GM12875 (cell line): Measurements from ENCODE around the gene CELF5.
"Not testable (repeated sequence)": the region's sequence is repeated elsewhere in the genome, so short reads cannot be mapped to it uniquely, and the experiment has no call there.

Experiments
- H3K4me3 ChIP-seq: one replicate; pipeline ENCODE4 v1.5.1; 2011; ENCODE audit warnings: low read depth, low read length, control low read depth
- TF ChIP-seq, protein P1 (sequence below): IDR thresholded peaks from 2 replicates; pipeline ENCODE4 v1.5.1; 2011; ENCODE audit warnings: low read depth, mild to moderate bottlenecking, control low read depth, inconsistent platforms, low read length, moderate library complexity, borderline replicate concordance; ENCODE audit not compliant: insufficient read depth

Gene CELF5

DNA sequence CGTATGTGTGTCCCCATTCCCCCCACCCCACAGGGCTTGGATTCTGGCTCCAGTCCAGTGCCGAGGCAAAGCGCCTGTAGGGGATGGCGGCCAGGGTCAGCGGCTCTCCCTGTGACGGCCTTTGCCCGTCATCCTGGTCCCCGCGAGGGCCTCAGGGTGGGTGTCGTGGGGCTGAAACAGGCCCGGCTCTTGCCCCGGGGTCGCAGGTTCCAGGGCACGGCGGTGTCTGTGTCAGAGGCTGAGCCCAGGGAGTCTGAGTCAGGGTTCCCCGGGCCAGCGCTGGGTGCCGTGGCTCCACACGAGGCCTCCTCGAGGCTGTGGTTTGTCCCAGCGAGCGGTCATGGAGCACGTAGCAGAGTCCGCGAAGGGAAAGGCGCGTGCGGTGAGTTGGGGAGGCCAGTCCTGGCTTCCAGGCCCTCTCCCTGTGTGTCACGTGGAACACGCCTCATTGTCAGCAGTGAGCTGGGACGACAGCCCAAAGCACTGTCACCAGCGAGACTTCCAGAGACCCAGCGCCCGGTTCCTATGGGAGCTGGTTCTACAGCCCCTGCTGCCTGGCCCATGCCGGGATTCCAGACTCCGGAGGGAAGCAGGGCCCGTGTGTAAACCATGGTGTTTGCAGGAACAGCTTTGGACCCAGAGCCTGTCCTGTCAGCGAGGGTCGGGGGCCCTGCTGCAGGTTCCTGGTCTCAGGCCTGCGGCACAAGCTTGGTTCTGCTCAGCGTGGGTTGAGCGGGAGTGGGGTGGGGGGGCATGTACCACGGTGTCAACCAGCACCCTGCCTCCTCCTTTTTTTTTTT, 25.4 kb upstream of the CELF5 start:
- TF ChIP-seq, protein P1, sequence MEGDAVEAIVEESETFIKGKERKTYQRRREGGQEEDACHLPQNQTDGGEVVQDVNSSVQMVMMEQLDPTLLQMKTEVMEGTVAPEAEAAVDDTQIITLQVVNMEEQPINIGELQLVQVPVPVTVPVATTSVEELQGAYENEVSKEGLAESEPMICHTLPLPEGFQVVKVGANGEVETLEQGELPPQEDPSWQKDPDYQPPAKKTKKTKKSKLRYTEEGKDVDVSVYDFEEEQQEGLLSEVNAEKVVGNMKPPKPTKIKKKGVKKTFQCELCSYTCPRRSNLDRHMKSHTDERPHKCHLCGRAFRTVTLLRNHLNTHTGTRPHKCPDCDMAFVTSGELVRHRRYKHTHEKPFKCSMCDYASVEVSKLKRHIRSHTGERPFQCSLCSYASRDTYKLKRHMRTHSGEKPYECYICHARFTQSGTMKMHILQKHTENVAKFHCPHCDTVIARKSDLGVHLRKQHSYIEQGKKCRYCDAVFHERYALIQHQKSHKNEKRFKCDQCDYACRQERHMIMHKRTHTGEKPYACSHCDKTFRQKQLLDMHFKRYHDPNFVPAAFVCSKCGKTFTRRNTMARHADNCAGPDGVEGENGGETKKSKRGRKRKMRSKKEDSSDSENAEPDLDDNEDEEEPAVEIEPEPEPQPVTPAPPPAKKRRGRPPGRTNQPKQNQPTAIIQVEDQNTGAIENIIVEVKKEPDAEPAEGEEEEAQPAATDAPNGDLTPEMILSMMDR: no peak
- H3K4me3 ChIP-seq: no peak overlapping the region

DNA sequence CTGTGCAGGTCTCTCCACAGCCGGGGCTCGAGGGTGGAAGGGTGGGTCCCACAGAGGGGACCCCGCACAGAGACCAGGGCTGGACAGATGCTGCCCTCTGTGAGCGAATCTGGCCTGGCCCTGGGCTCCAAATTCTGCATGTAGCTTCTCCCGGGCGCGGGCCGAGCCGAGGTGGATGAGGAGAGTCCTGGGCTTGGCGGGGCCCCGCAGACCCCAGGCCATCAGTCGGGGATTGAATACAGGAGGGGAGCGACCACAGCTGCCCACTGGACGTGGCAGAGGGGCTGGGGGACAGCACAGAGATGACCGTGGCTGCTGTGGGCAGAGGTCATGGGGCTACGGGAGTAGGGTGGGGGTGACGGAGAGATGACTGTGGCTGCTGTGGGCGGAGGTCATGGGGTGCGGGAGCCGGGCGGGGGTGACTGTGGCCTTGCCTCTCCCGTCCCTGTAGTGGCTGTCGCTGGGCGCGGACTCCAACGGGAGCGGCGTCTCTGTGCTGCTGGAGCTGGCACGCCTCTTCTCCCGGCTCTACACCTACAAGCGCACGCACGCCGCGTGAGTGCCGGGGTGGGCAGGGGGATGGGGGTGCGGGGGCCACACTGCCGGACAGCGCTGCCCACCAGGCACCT, 23.3 kb upstream of the CELF5 start:
- no peak overlapping the region for H3K4me3 ChIP-seq
- TF ChIP-seq, protein P1: no peak

DNA sequence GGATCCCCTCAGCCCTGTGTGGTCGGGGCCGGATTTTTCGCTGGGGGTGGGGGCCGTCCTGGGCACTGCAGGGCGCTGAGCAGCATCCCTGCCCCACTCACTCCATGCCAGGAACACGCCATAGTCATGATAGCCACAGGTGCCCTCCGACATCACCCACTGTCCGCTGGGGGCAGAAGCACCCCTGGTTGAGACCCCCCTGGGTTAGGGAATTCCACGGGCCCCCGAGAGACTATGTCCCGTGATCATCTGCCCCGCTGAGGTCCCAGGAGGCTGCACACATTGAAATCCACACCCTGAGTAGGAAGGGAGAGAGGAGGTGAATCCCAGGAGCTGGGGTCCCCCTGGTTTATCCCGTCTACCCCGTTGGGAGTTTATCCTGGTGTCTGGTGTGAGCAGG, 22.6 kb upstream of the CELF5 start:
- TF ChIP-seq, protein P1: no peak
- no peak overlapping the region for H3K4me3 ChIP-seq

DNA sequence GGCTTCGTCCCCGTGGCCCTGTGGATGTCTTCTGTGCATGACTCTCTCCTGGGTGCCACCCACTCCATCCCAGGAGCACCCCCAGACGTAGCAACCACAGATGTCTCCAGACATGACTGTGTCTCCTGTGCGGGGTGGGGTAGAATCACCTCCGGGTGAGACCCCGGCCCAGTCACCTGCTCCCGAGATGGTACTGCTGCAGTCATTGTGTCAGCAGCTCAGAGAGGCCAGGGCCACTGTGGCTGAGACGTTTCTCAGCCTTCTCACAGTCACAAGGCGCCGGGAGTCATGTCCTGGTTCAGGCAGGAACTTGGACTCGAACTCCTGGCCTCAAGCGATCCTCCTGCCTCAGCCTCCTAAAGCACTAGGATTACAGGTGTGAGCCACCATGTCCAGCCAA, 22.1 kb upstream of the CELF5 start:
- no peak overlapping the region for H3K4me3 ChIP-seq
- TF ChIP-seq, protein P1: no peak

DNA sequence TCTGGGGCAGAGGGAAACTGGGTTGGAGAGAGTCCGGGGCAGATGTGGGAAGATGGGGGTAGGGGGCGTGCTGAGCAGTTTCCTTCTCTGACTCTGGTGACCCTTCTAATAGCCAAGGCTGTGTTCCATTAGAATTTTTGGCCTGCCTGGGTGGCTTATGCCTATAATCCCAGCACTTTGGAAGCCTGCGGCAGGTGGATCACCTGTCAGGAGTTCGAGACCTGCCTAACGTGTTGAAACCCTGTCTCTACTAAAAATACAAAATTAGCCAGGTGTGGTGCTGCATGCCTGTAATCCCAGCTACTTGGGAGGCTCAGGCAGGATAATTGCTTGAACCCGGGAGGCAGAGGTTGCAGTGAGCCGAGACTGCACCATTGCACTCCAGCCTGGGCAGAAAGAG, 21.6 kb upstream of the CELF5 start:
- not testable (repeated sequence) for H3K4me3 ChIP-seq

DNA sequence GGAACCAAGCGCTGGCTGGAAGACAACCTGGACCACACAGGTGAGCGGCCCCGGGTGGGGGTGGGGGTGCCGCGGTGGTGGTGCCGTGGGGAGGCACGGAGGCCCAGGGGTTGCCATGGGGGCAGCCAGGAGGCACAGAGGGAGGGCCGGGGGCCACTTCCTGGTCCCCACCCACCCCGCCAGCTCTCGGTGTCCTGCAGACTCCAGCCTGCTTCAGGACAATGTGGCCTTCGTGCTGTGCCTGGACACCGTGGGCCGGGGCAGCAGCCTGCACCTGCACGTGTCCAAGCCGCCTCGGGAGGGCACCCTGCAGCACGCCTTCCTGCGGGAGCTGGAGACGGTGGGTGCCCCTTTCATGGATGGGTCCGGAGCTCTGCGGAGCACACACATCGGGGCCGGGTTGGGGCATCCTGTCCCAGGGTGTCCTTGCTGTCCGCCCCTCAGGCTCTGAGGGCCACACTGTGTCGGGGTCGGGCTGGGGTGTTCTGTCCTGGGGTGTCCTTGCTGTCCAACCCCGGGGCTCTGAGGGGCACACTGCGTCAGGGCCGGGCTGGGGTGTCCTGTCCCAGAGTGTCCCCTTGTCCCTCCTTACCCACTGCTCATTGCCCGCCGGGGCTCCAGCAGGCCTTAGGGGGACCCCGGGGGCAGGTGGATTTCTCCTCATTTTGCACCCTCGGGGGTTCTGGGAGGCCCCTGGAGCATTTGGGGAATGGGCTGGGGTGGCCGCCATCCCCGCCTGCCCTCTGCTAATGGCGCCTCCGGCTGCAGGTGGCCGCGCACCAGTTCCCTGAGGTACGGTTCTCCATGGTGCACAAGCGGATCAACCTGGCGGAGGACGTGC, 20.4 kb upstream of the CELF5 start:
- H3K4me3 ChIP-seq: no peak overlapping the region

DNA sequence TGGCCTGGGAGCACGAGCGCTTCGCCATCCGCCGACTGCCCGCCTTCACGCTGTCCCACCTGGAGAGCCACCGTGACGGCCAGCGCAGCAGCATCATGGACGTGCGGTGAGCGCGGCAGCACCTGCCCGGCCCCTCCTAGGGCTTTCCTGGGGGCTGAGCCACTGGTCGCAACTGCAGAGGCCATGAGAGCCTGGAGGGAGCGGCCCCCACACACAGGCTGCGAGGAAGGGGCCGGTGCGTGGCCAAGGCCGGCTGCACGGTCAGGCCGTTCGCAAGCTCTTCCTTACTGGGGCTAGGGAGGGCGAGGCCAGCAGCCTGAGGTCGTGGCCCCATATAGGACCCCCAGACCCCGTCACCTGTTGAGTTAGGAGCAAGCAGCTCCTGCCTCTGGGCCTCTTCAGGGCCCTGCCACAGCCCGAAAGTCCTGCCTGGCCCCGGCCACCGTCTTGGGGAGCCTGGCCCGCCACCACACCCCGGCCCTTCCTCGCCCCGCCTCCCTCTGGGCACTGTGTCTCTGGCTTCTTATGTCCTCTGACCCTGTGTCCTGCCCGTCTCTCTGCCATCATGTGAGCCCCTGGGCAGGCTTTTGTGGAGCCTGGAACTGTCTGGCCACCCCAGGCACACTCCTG, 19.7 kb upstream of the CELF5 start:
- TF ChIP-seq, protein P1: no peak

More for the DNA sequence above, 20.4 kb upstream of the CELF5 start:
- TF ChIP-seq, protein P1: no peak

More for the DNA sequence above, 19.7 kb upstream of the CELF5 start:
- H3K4me3 ChIP-seq: no peak overlapping the region
